Hepatocyte (in vitro differentiated cells): ENCODE results near the gene SH3PXD2B. TPM values are rescaled to one million over a fixed set of nuclear protein-coding genes. Genes with fewer than 3 reads are reported as not detected.

Experiments used
- DNase-seq: peaks from one replicate; pipeline ENCODE4 v3.0.0-alpha.2; 2016; ENCODE audit warnings: low spot score
- H2AFZ ChIP-seq: fragments of 200-600 bp; sonication (generic); 2 replicates; pipeline ENCODE4 v1.6.0; 2016; ENCODE audit warnings: antibody characterized with exemption, mild to moderate bottlenecking
- H3K27ac ChIP-seq: fragments of 200-600 bp; sonication (generic); 2 replicates; pipeline ENCODE4 v1.5.1; 2016; ENCODE audit warnings: mild to moderate bottlenecking
- H3K27me3 ChIP-seq: fragments of 200-600 bp; sonication (generic); 2 replicates; pipeline ENCODE4 v1.6.1; 2016
- H3K36me3 ChIP-seq: fragments of 200-600 bp; sonication (generic); replicated peaks from 2 replicates; pipeline ENCODE4 v1.5.1; 2016; ENCODE audit warnings: low read depth; ENCODE audit not compliant: insufficient read depth
- H3K4me1 ChIP-seq: fragments of 200-600 bp; sonication (generic); 2 replicates; pipeline ENCODE4 v1.5.1; 2016; ENCODE audit warnings: mild to moderate bottlenecking, moderate library complexity; ENCODE audit not compliant: insufficient read depth
- H3K4me2 ChIP-seq: fragments of 200-600 bp; sonication (generic); 2 replicates; pipeline ENCODE4 v1.6.0; 2016
- H3K4me3 ChIP-seq: fragments of 200-600 bp; sonication (generic); 2 replicates; pipeline ENCODE4 v1.5.1; 2016; ENCODE audit warnings: mild to moderate bottlenecking
- H3K79me2 ChIP-seq: fragments of 200-600 bp; sonication (generic); 2 replicates; pipeline ENCODE4 v1.6.0; 2017; ENCODE audit warnings: mild to moderate bottlenecking
- H3K9me2 ChIP-seq: fragments of 200-600 bp; sonication (generic); replicated peaks from 2 replicates; pipeline ENCODE4 v1.6.0; 2017; ENCODE audit warnings: mild to moderate bottlenecking; ENCODE audit not compliant: insufficient read depth
- H3K9me3 ChIP-seq: fragments of 200-600 bp; sonication (generic); 2 replicates; pipeline ENCODE4 v1.5.1; 2016; ENCODE audit warnings: low read depth, mild to moderate bottlenecking
- H4K20me1 ChIP-seq: fragments of 200-600 bp; sonication (generic); 2 replicates; pipeline ENCODE4 v1.6.0; 2016; ENCODE audit warnings: mild to moderate bottlenecking; ENCODE audit not compliant: insufficient read depth, poor library complexity, severe bottlenecking
- EZH2 ChIP-seq: fragments of 200-600 bp; sonication (generic); IDR thresholded peaks from 2 replicates; pipeline ENCODE4 v1.6.1; 2016; ENCODE audit warnings: antibody characterized with exemption, mild to moderate bottlenecking, borderline replicate concordance
- EZH2phosphoT487 ChIP-seq: fragments of 200-600 bp; sonication (generic); IDR thresholded peaks from one replicate; pipeline ENCODE4 v1.6.1; 2018; ENCODE audit warnings: antibody characterized with exemption, mild to moderate bottlenecking, low read depth, moderate library complexity; ENCODE audit not compliant: unreplicated experiment, severe bottlenecking
- WGBS: methylation state at CpG from one replicate; pipeline ENCODE4 v1.1.6; 2016; ENCODE audit warnings: low lambda C conversion rate; ENCODE audit errors: missing lambda C conversion rate; 5-methylcytosine and 5-hydroxymethylcytosine counted together
- polyA plus RNA-seq: library from polyadenylated mRNA; unstranded; fragments of >200 nt; fragmentation: Nextera tagmentation; extraction: Ambion mirVana; gene quantifications from 2 replicates; pipeline ENCODE4 v1.2.1, GENCODE V29; 2016
- total RNA-seq: library from RNA; depleted of rRNA; stranded (reverse); fragments of >200 nt; gene quantifications from 2 replicates; pipeline ENCODE4 v1.2.3, GENCODE V29; 2014
- TF ChIP-seq, protein P1 (sequence below): fragments of 200-600 bp; sonication (generic); IDR thresholded peaks from 2 replicates; pipeline ENCODE4 v1.5.1; 2016; ENCODE audit warnings: antibody characterized with exemption, mild to moderate bottlenecking; ENCODE audit not compliant: poor library complexity

SH3PXD2B gene
- total and polyA plus RNA-seq, 2 experiments from 2014 or later, result 27.8 to 28.5 TPM

DNA sequence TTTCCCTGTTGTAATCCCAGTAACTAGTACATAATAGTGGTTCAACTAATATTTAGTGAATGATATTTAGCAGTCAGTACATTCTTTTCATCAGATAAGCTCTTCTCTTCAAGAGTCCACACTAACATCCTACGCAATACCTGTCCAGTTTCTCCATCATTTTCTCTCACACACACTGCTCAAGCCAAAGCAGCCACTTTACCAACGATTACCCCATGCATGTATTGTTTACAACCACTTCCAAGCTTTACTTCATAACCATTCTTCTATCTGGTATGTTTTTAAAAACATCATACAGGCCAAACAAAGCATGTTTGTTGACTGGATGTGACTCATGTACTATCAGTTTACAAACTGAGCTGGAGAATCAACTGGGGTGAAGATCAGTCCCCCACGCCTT is 178.1 kb downstream of the SH3PXD2B start:
- peaks cover 86% of the 10 kb centered on the region for H4K20me1 ChIP-seq
- no peaks in the 10 kb centered on the region for H3K36me3 ChIP-seq
- H2AFZ ChIP-seq, result no peak overlapping the region
- H3K79me2 ChIP-seq, result peaks cover 100% of the 10 kb centered on the region
- no peaks in the 10 kb centered on the region for H3K27me3 ChIP-seq
- 91% methylated on average over 3 of the region's 3 CpGs for WGBS
- no peak overlapping the region for H3K4me3 ChIP-seq
- H3K9me2 ChIP-seq, result no peaks in the 10 kb centered on the region
- no peaks in the 10 kb centered on the region for H3K9me3 ChIP-seq
- H3K27ac ChIP-seq, result no peak overlapping the region
- no peak for DNase-seq
- H3K4me2 ChIP-seq, result no peak overlapping the region
- peaks cover 5% of the 10 kb centered on the region for H3K4me1 ChIP-seq
- TF ChIP-seq EZH2 (no peak), EZH2phosphoT487 (no peak)
- TF ChIP-seq, protein P1, sequence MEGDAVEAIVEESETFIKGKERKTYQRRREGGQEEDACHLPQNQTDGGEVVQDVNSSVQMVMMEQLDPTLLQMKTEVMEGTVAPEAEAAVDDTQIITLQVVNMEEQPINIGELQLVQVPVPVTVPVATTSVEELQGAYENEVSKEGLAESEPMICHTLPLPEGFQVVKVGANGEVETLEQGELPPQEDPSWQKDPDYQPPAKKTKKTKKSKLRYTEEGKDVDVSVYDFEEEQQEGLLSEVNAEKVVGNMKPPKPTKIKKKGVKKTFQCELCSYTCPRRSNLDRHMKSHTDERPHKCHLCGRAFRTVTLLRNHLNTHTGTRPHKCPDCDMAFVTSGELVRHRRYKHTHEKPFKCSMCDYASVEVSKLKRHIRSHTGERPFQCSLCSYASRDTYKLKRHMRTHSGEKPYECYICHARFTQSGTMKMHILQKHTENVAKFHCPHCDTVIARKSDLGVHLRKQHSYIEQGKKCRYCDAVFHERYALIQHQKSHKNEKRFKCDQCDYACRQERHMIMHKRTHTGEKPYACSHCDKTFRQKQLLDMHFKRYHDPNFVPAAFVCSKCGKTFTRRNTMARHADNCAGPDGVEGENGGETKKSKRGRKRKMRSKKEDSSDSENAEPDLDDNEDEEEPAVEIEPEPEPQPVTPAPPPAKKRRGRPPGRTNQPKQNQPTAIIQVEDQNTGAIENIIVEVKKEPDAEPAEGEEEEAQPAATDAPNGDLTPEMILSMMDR, result no peak

Other genes starting within 250 kb of the SH3PXD2B start
- gene UBTD2, start 170.8 kb downstream of the SH3PXD2B start, total RNA-seq, result 45.4 and 51.7 TPM in 2 replicates
- 21.6 and 27.4 TPM in 2 replicates for gene UBTD2, start 170.8 kb downstream of the SH3PXD2B start, polyA plus RNA-seq
- gene NEURL1B, start 186.7 kb upstream of the SH3PXD2B start, total RNA-seq, result 3.9 and 5.8 TPM in 2 replicates
- gene NEURL1B, start 186.7 kb upstream of the SH3PXD2B start, polyA plus RNA-seq, result 0.65 and 1.00 TPM in 2 replicates